NB4 (cell line): ENCODE measurements around the gene PRDM1.

ENCODE experiments used
- MYC ChIP-seq: IDR thresholded peaks from 2 replicates; pipeline ENCODE4 v1.6.1; 2011; ENCODE audit warnings: low read depth, low read length
- POLR2A ChIP-seq: IDR thresholded peaks from 2 replicates; pipeline ENCODE4 v1.6.1; 2011; ENCODE audit warnings: mild to moderate bottlenecking; ENCODE audit not compliant: insufficient read length; ENCODE audit errors: extremely low read depth
- TF ChIP-seq, protein P1 (sequence below): IDR thresholded peaks from one replicate; pipeline ENCODE4 v1.5.1; 2012; ENCODE audit warnings: low read depth, low read length
- TF ChIP-seq, protein P2 (sequence below): IDR thresholded peaks from 2 replicates; pipeline ENCODE4 v1.6.1; 2011; ENCODE audit warnings: low read depth, low read length

DNA sequence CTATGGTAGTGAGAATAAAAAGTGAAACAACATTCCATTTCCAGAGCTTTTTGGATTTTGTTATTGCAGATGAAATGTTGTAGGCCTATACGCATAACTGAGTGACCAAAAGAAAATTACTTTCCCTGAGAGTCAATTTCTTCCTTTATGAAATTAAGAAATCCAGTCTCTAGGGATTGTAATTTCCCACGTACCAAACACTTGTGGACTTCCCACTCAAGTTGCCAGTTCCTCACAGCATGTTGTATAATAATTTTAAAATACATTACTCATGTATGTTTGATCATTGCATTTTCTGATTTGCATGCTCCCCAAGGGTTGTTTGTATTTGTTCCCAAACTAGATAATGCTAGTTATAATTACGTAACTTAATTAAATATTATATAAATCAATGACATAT is 12.0 kb upstream of the PRDM1 start:
- TF ChIP-seq, protein P1, sequence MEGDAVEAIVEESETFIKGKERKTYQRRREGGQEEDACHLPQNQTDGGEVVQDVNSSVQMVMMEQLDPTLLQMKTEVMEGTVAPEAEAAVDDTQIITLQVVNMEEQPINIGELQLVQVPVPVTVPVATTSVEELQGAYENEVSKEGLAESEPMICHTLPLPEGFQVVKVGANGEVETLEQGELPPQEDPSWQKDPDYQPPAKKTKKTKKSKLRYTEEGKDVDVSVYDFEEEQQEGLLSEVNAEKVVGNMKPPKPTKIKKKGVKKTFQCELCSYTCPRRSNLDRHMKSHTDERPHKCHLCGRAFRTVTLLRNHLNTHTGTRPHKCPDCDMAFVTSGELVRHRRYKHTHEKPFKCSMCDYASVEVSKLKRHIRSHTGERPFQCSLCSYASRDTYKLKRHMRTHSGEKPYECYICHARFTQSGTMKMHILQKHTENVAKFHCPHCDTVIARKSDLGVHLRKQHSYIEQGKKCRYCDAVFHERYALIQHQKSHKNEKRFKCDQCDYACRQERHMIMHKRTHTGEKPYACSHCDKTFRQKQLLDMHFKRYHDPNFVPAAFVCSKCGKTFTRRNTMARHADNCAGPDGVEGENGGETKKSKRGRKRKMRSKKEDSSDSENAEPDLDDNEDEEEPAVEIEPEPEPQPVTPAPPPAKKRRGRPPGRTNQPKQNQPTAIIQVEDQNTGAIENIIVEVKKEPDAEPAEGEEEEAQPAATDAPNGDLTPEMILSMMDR = no peak
- TF ChIP-seq, protein P2, sequence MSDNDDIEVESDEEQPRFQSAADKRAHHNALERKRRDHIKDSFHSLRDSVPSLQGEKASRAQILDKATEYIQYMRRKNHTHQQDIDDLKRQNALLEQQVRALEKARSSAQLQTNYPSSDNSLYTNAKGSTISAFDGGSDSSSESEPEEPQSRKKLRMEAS = no peak
- TF ChIP-seq POLR2A (no peak), MYC (no peak)
